OCI-LY3 (cell line): ENCODE data around the gene PTGR3.

Experiments
- H2AFZ ChIP-seq: fragments of 200-600, 300-600 bp; shearing (Covaris generic); 2 replicates; pipeline ENCODE4 v1.6.0; 2014; ENCODE audit warnings: antibody characterized with exemption, low read depth, low read length
- H3K27ac ChIP-seq: fragments of 200-600, 300-600 bp; sonication (generic); 2 replicates; pipeline ENCODE4 v1.5.1; 2014; ENCODE audit warnings: mild to moderate bottlenecking, low read length, moderate library complexity, mixed read lengths
- H3K27me3 ChIP-seq: fragments of 200-600, 300-600 bp; sonication (generic); 2 replicates; pipeline ENCODE4 v1.6.1; 2014; ENCODE audit warnings: low read depth, low read length, mixed read lengths
- H3K36me3 ChIP-seq: fragments of 200-600, 300-600 bp; sonication (generic); replicated peaks from 2 replicates; pipeline ENCODE3; 2014; ENCODE audit warnings: low read depth, low read length, mixed read lengths
- H3K4me1 ChIP-seq: fragments of 300-600, 200-600 bp; sonication (generic); 2 replicates; pipeline ENCODE4 v1.6.1; 2014; ENCODE audit warnings: low read length, mixed read lengths
- H3K4me2 ChIP-seq: fragments of 200-600, 300-600 bp; sonication (generic); 2 replicates; pipeline ENCODE4 v1.6.1; 2014; ENCODE audit warnings: low read length, mixed read lengths
- H3K4me3 ChIP-seq: fragments of 300-600, 200-600 bp; sonication (generic); 2 replicates; pipeline ENCODE4 v1.5.1; 2014; ENCODE audit warnings: antibody characterized with exemption, mild to moderate bottlenecking, low read length, moderate library complexity
- H3K79me2 ChIP-seq: fragments of 300-600, 200-600 bp; shearing (Covaris generic); 2 replicates; pipeline ENCODE4 v1.6.1; 2014; ENCODE audit warnings: mild to moderate bottlenecking, low read length, mixed read lengths
- H3K9ac ChIP-seq: fragments of 300-600, 200-600 bp; shearing (Covaris generic); 2 replicates; pipeline ENCODE4 v1.6.0; 2014; ENCODE audit warnings: mild to moderate bottlenecking, low read length, moderate library complexity
- H3K9me3 ChIP-seq: fragments of 200-600, 300-600 bp; shearing (Covaris generic); 2 replicates; pipeline ENCODE4 v1.6.1; 2014; ENCODE audit warnings: low read length, mixed read lengths; ENCODE audit not compliant: insufficient read depth
- H4K20me1 ChIP-seq: fragments of 200-600, 300-600 bp; sonication (generic); 2 replicates; pipeline ENCODE4 v1.6.1; 2016; ENCODE audit warnings: low read length, mixed read lengths; ENCODE audit not compliant: insufficient read depth
- CTCF ChIP-seq: fragments of 200-600, 300-600 bp; sonication (generic); IDR thresholded peaks from 2 replicates; pipeline ENCODE4 v1.5.1; 2014; ENCODE audit warnings: antibody characterized with exemption, low read length, low read depth
- EZH2phosphoT487 ChIP-seq: fragments of 200-600 bp; shearing (Covaris generic); IDR thresholded peaks from 2 replicates; pipeline ENCODE4 v1.6.1; 2018; ENCODE audit warnings: antibody characterized with exemption, mixed run types, low read depth

PTGR3 gene

GRCh38 chr18:75235896-75236295 is 27.0 kb upstream of the PTGR3 start:
- Histone ChIP-seq H3K9me3 (no peaks in the 10 kb centered on the region), H3K4me2 (no peak overlapping the region), H2AFZ (no peak overlapping the region), H3K36me3 (peaks cover 48% of the 10 kb centered on the region), H3K27ac (no peak overlapping the region), H3K9ac (no peak overlapping the region), H3K4me3 (no peak overlapping the region), H3K79me2 (peaks cover 96% of the 10 kb centered on the region), H3K27me3 (no peaks in the 10 kb centered on the region), H4K20me1 (peaks cover 76% of the 10 kb centered on the region), H3K4me1 (peaks cover 4% of the 10 kb centered on the region; the same call in 1 of the 2 replicates)
- no peak for TF ChIP-seq EZH2phosphoT487
- TF ChIP-seq CTCF: no peak

GRCh38 chr18:75234901-75235300 is 26.0 kb upstream of the PTGR3 start:
- Histone ChIP-seq H3K9ac (no peak overlapping the region), H3K4me3 (no peak overlapping the region), H2AFZ (no peak overlapping the region), H3K9me3 (no peaks in the 10 kb centered on the region), H3K79me2 (peaks cover 96% of the 10 kb centered on the region), H3K4me1 (no peaks in the 10 kb centered on the region), H3K27ac (no peak overlapping the region), H3K27me3 (no peaks in the 10 kb centered on the region), H3K36me3 (peaks cover 48% of the 10 kb centered on the region), H4K20me1 (peaks cover 82% of the 10 kb centered on the region), H3K4me2 (no peak overlapping the region)
- no peak for TF ChIP-seq EZH2phosphoT487
- TF ChIP-seq CTCF: no peak

- no peaks in the 10 kb centered on the region for H3K27me3 ChIP-seq
Observed at GRCh38 chr18:75231053-75231406, 22.1 kb upstream of the PTGR3 start.

More at GRCh38 chr18:75231053-75231406, 22.1 kb upstream of the PTGR3 start:
- TF ChIP-seq EZH2phosphoT487 (no peak), CTCF (no peak)
- H3K4me2 ChIP-seq: no peak overlapping the region
- no peak overlapping the region for H2AFZ ChIP-seq
- H3K9me3 ChIP-seq: no peaks in the 10 kb centered on the region
- H3K36me3 ChIP-seq: peaks cover 53% of the 10 kb centered on the region
- no peak overlapping the region for H3K9ac ChIP-seq
- peaks cover 98% of the 10 kb centered on the region for H3K79me2 ChIP-seq
- no peaks in the 10 kb centered on the region for H3K4me1 ChIP-seq
- no peak overlapping the region for H3K27ac ChIP-seq
- peaks cover 93% of the 10 kb centered on the region for H4K20me1 ChIP-seq
- no peak overlapping the region for H3K4me3 ChIP-seq
